Bronchial epithelial cell (primary cell): ENCODE results near the gene STK11. TPM values are rescaled to one million over a fixed set of nuclear protein-coding genes. Genes with fewer than 3 reads are reported as not detected.

Experiments used
- DNase-seq: peaks from one replicate; pipeline ENCODE4 v3.0.0-alpha.2; 2010; ENCODE audit warnings: low read depth
- FAIRE-seq: peaks from 2 replicates; lab custom pipeline; 2011; peaks lifted over from hg19 to GRCh38; lab: Jason Lieb, UNC
- H3K27me3 ChIP-seq: 2 replicates; pipeline ENCODE4 v1.5.1; 2011; ENCODE audit warnings: low read length; ENCODE audit not compliant: control insufficient read depth, insufficient read depth
- H3K36me3 ChIP-seq: 2 replicates; pipeline ENCODE4 v1.5.1; 2011; ENCODE audit warnings: low read length; ENCODE audit not compliant: control insufficient read depth, insufficient read depth
- H3K4me3 ChIP-seq: 2 replicates; pipeline ENCODE4 v1.5.1; 2011; ENCODE audit warnings: mild to moderate bottlenecking, low read depth, low read length, control low read depth
- total RNA-seq: library from RNA; depleted of rRNA; stranded (reverse); fragments of >200 nt; gene quantifications from 2 replicates; pipeline ENCODE4 v1.2.1, GENCODE V29; 2014
- TF ChIP-seq, protein P1 (sequence below): IDR thresholded peaks from 2 replicates; pipeline ENCODE4 v1.5.1; 2011; ENCODE audit warnings: mild to moderate bottlenecking, moderate library complexity, low read length, control low read depth, inconsistent platforms; ENCODE audit not compliant: insufficient read depth, severe bottlenecking

Gene STK11, protein sequence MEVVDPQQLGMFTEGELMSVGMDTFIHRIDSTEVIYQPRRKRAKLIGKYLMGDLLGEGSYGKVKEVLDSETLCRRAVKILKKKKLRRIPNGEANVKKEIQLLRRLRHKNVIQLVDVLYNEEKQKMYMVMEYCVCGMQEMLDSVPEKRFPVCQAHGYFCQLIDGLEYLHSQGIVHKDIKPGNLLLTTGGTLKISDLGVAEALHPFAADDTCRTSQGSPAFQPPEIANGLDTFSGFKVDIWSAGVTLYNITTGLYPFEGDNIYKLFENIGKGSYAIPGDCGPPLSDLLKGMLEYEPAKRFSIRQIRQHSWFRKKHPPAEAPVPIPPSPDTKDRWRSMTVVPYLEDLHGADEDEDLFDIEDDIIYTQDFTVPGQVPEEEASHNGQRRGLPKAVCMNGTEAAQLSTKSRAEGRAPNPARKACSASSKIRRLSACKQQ
- 110 and 117 TPM in 2 replicates for total RNA-seq

DNA sequence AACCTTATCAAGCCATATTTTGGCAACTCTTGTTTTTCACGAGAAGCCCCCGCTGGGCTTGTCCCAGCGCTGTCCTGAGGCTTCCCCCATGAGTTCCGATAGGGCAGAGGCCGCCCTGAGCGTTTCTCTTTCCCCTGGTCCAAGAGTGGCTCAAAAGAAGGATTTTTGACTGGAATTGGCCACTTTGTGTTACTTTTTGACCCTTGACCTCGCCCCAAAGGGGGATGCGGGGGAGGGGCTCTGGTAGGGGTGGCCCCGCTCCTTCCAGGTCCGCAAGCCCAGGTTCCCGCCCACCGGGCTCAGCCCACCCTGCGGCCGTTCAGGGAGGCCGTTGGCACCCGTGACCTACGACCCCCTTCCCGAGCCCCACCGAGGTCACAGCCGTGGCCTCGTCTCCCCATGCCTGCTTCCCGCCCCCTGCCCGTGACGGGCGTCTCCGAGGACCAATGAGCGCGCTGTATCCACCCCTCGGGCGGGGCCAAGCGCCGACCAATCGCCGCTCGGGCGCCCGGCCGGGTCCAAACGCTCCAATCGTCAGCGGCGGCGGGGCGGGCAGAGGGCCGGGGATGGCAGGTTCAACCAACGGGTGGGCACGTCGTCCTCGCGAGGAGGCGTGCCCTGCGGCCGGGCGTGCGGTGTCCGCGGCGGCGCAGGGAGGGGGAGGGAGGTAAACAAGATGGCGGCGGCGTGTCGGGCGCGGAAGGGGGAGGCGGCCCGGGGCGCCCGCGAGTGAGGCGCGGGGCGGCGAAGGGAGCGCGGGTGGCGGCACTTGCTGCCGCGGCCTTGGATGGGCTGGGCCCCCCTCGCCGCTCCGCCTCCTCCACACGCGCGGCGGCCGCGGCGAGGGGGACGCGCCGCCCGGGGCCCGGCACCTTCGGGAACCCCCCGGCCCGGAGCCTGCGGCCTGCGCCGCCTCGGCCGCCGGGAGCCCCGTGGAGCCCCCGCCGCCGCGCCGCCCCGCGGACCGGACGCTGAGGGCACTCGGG is at the start of gene STK11:
TSS of gene STK11 (plus strand) at position 665 of the 986 bp plus-strand sequence. CDS start 1,136 bp downstream, outside the sequence.
- FAIRE-seq (no peak), DNase-seq (peak; percentile 82)
- peaks cover 4% of the 10 kb centered on the region for H3K36me3 ChIP-seq
- peak within 1 kb of the TSS; percentile 69 for H3K4me3 ChIP-seq
- TF ChIP-seq, protein P1, sequence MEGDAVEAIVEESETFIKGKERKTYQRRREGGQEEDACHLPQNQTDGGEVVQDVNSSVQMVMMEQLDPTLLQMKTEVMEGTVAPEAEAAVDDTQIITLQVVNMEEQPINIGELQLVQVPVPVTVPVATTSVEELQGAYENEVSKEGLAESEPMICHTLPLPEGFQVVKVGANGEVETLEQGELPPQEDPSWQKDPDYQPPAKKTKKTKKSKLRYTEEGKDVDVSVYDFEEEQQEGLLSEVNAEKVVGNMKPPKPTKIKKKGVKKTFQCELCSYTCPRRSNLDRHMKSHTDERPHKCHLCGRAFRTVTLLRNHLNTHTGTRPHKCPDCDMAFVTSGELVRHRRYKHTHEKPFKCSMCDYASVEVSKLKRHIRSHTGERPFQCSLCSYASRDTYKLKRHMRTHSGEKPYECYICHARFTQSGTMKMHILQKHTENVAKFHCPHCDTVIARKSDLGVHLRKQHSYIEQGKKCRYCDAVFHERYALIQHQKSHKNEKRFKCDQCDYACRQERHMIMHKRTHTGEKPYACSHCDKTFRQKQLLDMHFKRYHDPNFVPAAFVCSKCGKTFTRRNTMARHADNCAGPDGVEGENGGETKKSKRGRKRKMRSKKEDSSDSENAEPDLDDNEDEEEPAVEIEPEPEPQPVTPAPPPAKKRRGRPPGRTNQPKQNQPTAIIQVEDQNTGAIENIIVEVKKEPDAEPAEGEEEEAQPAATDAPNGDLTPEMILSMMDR = no peak
- H3K27me3 ChIP-seq = no peaks in the 10 kb centered on the region

DNA sequence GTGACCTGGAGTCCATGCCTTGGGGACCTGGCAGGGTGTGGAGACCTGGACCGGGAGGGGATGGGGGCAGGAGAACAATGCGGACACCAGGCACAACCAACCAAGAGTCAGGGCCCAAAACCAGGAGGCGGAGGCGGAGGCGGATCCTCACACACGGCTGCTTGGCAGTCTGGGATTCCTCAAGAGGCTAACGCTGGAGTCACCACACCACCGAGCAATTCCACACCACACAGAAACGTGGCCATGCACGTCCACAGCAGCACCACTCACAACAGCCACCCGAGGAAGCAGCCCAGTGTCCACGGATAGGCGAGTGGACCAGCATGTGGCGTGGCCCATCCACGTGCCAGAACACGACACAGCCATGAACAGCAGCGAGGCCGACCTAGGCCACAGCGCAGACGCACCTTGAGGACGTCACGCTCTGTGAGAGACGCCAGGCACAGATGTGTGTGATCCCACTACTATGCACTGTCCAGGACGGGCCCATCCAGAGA is 49.2 kb upstream of the STK11 start:
- Histone ChIP-seq H3K4me3 (no peak overlapping the region), H3K36me3 (peaks cover 14% of the 10 kb centered on the region)

DNA sequence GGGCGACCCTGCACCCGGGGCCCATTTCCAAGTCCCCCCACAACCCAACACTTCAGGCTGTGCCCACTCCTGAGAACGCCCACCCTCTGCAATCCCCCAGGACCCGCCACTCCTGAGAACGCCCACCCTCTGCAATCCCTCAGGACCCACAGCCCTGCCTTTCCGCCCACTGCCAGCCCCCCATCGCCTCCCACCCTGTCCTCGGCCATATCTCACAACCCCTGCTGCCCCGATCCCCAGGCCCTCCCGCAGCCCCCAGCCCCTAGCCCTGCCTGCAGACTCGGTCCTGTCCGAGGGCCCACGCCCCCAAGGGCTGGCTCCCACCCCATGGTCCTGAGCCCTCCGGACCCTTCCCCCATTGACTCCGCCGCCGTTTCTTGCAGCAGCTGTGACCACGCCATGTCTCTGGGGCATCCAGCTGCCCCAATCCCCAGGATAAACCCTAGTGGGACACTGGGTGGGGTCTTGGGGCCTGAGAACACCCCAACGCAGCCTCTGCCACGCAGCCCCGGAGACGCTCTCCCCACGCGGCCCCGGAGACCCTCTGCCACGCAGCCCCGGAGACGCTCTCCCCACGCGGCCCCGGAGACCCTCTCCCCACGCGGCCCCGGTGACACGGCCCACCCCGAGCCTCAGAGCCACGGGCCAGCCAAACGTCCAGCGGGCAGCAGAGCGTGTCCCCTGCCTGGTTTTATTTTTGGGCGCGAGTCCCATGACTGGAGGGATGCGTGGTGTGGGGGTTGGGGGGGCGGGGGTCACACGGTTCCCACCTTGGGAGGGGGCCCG is 48.6 kb upstream of the STK11 start:
- TF ChIP-seq, protein P1 = no peak
- peaks cover 12% of the 10 kb centered on the region for H3K36me3 ChIP-seq
- no peak for FAIRE-seq

More for the DNA sequence above, 49.2 kb upstream of the STK11 start:
- no peaks in the 10 kb centered on the region for H3K27me3 ChIP-seq
- FAIRE-seq = no peak
- DNase-seq = no peak
- TF ChIP-seq, protein P1 = no peak

DNA sequence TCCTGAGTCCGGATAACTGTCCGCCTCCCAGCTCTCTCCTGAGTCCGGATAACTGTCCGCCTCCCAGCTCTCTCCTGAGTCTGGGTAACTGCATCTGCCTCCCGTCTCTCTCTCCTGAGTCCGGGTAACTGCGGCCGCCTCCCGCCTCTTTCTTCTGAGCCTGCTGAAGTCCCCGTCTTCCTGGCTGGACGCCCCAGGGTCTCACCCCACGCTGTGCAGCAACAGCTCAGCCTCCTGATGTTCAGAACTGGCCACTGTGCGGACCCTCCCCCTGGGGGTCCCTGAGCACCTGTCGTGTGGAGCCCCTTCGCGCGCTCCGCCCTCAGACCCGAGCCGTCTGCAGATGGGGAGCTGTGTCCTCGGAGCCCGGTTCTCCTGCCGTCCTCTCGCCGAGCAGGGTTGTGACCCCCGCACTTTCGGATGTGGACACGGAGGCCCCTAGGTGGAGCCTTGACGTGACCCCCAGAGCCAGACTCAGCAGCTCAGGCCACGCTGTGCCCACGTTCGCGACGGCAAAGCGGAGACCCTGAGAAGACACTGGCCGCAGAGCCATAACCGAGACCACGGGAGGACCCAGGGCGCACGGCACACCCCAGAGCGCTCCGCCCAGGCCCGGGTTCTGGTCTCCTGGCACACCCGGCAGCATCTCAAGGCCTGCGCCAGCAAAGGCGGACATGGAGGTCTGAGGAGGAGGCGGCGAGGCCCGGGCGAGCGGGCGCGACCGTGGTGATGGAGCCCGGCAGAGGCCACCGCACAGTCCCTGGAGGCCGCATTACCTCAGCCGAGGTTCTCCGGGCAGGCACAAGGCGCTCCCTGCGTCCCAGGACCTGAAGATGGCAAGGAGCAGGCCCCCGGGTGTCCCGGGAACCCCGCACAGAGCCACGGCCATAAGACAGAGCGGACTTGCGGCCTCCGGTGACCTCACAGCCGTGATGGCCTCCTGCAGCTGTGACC is 47.4 kb upstream of the STK11 start:
- TF ChIP-seq, protein P1 = no peak
- no peaks in the 10 kb centered on the region for H3K27me3 ChIP-seq
- no peak for FAIRE-seq
- no peak overlapping the region for H3K4me3 ChIP-seq
- H3K36me3 ChIP-seq = peaks cover 7% of the 10 kb centered on the region
- no peak for DNase-seq

More for the DNA sequence above, 48.6 kb upstream of the STK11 start:
- no peak for DNase-seq
- H3K27me3 ChIP-seq = no peaks in the 10 kb centered on the region
- no peak overlapping the region for H3K4me3 ChIP-seq
